HG02981 (cell line): ENCODE results near the gene PCBD2.
"Not testable (repeated sequence)": the region's sequence is repeated elsewhere in the genome, so short reads cannot be mapped to it uniquely, and the experiment has no call there.

Experiments
- ATAC-seq: cut with Tn5 transposase; IDR thresholded peaks from one replicate; pipeline ENCODE4 v1.9.1; 2021; ENCODE audit warnings: mild to moderate bottlenecking, moderate library complexity; ENCODE audit not compliant: unreplicated experiment

The PCBD2 gene

GRCh38 chr5:134905246-134905996 is 490 bp downstream of the PCBD2 start:
- ATAC-seq = peak; percentile 26

- ATAC-seq = no peak
Measured at GRCh38 chr5:134906811-134907210, 1.9 kb downstream of the PCBD2 start.

DNA sequence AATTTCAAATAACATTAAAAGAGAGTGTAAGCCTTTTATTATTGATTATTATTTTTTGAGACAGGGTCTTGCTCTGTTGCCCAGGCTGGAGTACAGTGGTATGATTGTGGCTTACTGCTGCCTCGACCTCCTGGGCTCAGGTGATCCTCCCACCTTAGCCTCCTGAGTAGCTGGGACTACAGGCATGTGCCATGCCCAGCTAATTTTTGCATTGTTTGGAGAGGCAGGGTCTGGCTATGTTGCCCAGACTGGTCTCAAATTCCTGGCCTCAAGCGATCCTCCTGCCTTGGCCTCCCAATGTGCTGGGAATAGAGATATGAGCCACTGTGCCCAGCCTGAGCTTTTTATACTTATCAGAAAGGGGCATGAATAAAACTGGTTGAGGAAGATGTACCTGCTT is 5.8 kb downstream of the PCBD2 start:
- ATAC-seq = not testable (repeated sequence)

DNA sequence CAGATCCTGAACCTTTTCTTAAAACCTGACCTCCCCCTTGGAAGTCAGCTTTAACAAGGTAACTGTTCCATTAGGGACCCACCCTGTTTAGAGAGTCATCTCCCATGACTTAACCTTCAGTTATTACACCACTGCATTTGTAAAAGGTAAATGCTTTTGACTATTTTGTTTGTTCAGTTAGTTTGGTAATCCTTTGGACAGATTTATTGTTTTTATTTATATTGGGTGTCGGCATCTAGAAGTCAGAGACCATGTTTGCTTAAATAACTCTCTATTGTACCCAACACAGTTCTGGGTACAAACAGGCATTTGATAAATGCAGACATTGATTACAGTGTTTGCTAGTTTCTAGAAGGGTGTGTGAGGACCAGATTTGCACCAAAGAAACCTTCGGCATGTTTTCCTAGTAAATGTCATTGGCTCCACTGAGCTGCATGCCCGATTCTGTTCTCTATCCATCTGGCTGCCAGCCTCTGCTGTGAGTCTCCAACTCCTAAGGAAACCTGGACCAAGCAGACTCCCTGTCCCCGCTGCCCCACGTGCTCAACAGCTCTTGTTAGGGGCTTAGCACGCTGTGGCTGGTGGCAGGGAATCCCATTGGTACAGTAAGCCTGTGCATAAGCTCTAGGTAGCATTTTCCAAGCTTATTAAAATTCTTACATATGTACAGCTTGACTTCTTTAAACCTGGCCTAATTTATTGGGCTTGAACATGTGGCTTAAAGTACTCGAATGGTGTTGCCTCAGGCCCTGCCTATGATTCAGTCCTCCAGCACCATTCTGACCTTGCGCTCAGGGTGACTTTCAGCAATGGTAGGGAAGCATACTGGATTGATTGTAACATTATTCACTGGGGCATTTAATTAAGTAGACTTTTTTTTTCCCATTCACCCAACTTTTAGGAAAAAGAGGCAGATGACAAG is 6.6 kb downstream of the PCBD2 start:
- no peak for ATAC-seq

DNA sequence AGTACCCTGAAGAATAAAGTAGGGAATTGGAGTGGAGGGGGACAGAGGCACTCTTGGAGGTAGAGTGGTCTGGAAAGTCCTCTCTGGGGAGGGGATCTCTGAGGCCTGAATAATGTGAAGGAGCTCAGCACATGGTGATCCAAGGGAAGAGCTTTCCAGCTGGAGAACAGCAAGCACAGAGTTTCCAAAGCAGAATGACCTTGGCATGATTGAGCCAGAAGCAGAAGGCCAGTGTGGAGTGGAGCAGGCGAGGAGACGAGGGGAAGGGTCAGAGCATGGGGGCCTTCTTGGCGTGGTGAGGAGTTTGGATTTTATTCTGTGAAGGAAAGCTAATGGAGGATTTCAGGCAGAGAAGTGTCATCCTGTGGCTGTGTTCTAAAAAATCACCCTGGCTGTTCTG is 8.3 kb downstream of the PCBD2 start:
- ATAC-seq = no peak

DNA sequence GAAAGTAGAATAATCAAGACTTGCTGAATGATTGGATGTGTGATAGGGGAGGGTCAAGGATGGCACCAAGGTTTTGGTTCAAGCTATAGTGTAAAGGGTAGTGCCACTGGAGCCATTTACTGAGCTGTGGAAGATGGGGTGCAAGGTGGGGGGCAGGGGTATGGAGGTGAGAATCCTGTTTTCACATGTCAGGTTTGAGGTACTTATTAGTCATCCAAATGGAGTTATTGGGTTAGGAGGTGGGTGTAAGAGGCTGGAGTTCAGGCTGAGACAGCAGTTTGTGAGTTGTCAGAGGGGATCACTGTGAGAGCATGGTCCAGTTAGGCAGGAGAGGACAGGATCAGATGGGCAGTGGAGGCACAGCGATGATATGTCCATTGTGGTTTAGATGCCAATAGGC is 8.9 kb downstream of the PCBD2 start:
- ATAC-seq = no peak

- ATAC-seq = no peak
Measured at GRCh38 chr5:134917070-134917815, 12.3 kb downstream of the PCBD2 start.

DNA sequence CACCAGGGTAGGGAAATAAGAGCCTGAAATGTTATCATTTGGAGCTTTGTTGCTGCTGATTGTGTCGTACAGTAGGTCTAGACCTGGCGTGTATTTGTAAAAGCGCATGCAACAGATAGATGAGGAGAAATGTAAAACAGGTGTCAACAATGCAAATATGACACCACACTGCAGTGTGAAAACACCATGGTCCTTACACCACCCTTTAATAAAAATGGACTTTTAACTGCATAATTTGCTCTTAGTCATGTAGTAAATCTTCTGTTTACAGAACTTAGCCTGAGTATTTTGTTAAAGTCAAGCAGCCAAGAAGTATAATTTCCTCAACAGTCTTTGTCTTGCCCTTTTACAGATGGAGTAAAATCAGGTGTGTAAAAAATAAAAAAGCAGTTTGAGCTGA is 13.9 kb downstream of the PCBD2 start:
- ATAC-seq = no peak

DNA sequence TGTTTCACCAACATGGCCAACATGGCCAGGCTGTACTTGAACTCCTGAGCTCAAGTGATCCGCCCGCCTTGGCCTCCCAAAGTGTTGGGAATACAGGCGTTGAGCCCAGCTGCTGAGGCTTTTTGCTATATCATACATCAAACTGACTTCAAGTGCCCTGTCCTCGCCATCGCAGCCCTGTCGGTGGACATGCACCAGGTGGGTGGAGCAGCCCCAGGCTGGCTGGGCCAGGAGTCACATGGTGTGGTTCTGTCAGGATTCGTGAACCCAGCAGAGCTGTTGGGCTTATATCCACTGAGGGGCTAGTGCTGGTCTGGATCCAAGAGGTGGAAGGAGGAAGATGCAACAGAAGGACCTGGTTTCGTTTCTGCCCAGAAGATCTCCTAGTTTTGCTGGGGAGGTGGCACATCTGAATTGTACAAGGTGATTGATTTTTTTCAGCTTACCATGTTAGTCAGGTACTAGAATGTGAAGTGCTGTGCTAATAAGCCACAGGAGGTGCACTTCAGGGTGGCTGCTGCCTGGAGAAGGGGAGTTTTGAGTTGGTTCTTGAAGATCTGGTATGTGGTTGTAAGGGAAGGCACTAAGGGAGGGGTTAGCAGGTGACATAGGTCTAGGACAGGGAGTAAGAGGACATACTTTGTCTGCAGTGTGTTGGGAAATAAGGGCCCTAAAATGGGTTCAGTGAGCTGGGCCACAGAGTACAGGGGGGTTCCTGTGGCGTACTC is 16.1 kb downstream of the PCBD2 start:
- ATAC-seq = no peak

- ATAC-seq = no peak
Measured at GRCh38 chr5:134932508-134932907, 27.6 kb downstream of the PCBD2 start.

DNA sequence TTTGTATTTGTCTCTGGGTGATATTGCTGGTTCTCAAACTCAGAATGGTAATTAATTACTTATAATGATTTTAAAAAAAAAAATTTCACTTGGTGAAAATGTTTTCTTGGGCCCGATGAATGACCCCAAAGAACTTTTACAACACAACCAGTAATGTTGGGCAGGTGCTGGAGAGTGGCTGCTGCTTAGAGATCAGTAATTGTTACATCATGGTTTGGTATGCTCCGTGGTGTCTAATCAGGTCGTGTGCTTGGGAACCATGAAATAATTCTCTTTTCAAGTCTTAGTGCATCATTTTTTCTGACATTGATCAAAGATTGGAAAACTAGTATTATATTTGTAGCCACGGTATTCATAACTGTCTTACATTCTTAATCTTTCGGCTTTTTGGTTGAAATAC is 29.3 kb downstream of the PCBD2 start:
- ATAC-seq = no peak

GRCh38 chr5:134935711-134936602 is 31.0 kb downstream of the PCBD2 start:
- no peak for ATAC-seq

DNA sequence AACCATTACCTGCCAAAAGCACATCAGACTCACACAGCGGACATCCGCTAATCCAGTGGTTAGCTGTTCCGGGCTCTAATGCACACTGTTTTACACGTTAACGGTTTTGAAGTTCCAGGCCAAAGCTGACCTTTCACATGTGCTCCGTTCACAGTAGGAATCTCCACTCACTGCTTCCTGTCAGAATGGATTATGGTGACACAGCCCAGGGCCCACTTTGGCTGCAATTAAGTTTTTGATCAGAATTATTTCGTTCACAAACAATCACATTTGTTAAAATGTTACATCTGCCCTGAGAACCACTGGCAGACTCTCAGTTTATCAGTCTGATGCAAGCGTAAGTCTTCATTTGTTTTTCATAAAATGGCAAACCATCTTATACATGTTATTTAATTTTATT is 32.6 kb downstream of the PCBD2 start:
- no peak for ATAC-seq

DNA sequence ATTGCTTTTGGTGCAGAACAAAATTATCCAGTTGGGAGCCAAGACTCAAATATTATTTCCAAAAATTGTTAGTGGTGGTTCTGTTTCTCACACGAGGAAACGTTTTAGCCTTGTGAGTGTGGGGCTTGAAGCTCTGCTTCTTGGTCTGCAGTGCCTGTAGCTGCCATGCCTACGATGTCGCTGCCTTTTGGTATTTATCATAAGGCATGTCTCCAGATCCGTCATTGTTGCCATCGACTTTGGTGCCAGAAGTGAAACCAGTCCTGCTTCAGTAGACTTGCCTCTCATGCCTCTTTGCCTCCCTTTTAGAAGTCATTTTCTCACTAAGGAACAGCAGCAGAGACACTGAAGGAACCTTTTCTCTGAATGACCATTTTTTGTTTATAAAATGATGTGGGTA is 33.1 kb downstream of the PCBD2 start:
- ATAC-seq = no peak

- no peak for ATAC-seq
Measured at GRCh38 chr5:134939500-134939899, 34.6 kb downstream of the PCBD2 start.

DNA sequence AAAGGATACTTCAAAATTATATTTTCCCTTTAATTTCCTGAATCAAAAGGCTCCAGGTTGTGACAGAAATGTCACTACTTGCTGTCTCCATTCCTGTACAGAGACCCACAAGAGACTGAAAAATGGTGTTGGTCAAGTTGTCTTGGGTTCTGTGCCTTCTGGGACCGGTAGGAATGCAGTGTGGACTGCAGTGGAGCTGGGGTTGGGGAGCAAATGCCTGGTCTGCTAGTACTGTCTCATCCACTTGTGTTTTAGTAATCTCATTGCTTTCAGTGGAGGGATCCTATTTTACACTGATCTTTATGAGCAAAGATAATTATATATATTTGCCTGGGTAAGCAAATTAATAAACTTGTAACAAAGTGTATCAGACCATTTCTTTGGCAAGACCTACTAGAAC is 38.6 kb downstream of the PCBD2 start:
- ATAC-seq = no peak

GRCh38 chr5:134944630-134945029 is 39.7 kb downstream of the PCBD2 start:
- no peak for ATAC-seq

DNA sequence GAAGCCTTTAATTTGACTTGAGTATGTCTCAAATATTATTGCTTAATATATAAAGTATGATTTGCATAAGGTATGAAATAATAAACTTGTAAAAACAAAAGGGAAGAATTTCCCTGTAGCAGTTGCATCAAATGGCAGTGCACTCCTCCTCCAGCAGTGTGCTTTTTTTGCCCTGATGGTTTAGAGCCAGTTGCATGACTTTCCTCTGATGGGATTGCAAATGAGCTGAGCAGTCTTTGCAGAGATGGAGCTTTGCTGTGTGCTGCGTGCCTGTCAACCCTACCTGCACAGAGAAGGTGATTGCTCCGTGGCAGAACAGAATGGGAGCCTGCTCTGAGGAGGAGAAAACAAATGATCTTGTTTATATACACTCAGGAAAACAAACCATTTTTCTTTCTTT is 40.1 kb downstream of the PCBD2 start:
- no peak for ATAC-seq

- no peak for ATAC-seq
Measured at GRCh38 chr5:134948911-134949310, 44.0 kb downstream of the PCBD2 start.

- no peak for ATAC-seq
Measured at GRCh38 chr5:134949316-134949715, 44.4 kb downstream of the PCBD2 start.
